HG03575 (cell line): ENCODE measurements around the gene RNF220.

ENCODE experiments used
- ATAC-seq: cut with Tn5 transposase; IDR thresholded peaks from one replicate; pipeline ENCODE4 v1.9.1; 2021; ENCODE audit not compliant: unreplicated experiment, insufficient number of reproducible peaks, low FRiP score; ENCODE audit errors: extremely low read depth

Gene RNF220

GRCh38 chr1:44405031-44405797 is at the start of gene RNF220:
TSS of gene RNF220 (plus strand) at chr1:44405255.
- no peak for ATAC-seq

GRCh38 chr1:44355582-44356305 is 49.3 kb upstream of the RNF220 start:
- no peak for ATAC-seq

GRCh38 chr1:44357710-44358109 is 47.3 kb upstream of the RNF220 start:
- no peak for ATAC-seq

- no peak for ATAC-seq
Observed at GRCh38 chr1:44359234-44359935, 45.7 kb upstream of the RNF220 start.

GRCh38 chr1:44361478-44361877 is 43.6 kb upstream of the RNF220 start:
- no peak for ATAC-seq

GRCh38 chr1:44366371-44366975 is 38.6 kb upstream of the RNF220 start:
- ATAC-seq, result no peak

GRCh38 chr1:44367944-44368343 is 37.1 kb upstream of the RNF220 start:
- ATAC-seq, result no peak

- ATAC-seq, result no peak
Observed at GRCh38 chr1:44368471-44369151, 36.4 kb upstream of the RNF220 start.

GRCh38 chr1:44371206-44371605 is 33.8 kb upstream of the RNF220 start:
- ATAC-seq, result no peak

GRCh38 chr1:44375547-44375946 is 29.5 kb upstream of the RNF220 start:
- no peak for ATAC-seq

- ATAC-seq, result no peak
Observed at GRCh38 chr1:44377925-44378784, 26.9 kb upstream of the RNF220 start.

GRCh38 chr1:44380666-44381177 is 24.3 kb upstream of the RNF220 start:
- no peak for ATAC-seq

GRCh38 chr1:44388551-44388950 is 16.5 kb upstream of the RNF220 start:
- ATAC-seq, result no peak

GRCh38 chr1:44389437-44389836 is 15.6 kb upstream of the RNF220 start:
- no peak for ATAC-seq

GRCh38 chr1:44390277-44390676 is 14.8 kb upstream of the RNF220 start:
- ATAC-seq, result no peak

- no peak for ATAC-seq
Observed at GRCh38 chr1:44401256-44402228, 3.5 kb upstream of the RNF220 start.
